Measurements from ENCODE around the gene PLXNA2.

DNA sequence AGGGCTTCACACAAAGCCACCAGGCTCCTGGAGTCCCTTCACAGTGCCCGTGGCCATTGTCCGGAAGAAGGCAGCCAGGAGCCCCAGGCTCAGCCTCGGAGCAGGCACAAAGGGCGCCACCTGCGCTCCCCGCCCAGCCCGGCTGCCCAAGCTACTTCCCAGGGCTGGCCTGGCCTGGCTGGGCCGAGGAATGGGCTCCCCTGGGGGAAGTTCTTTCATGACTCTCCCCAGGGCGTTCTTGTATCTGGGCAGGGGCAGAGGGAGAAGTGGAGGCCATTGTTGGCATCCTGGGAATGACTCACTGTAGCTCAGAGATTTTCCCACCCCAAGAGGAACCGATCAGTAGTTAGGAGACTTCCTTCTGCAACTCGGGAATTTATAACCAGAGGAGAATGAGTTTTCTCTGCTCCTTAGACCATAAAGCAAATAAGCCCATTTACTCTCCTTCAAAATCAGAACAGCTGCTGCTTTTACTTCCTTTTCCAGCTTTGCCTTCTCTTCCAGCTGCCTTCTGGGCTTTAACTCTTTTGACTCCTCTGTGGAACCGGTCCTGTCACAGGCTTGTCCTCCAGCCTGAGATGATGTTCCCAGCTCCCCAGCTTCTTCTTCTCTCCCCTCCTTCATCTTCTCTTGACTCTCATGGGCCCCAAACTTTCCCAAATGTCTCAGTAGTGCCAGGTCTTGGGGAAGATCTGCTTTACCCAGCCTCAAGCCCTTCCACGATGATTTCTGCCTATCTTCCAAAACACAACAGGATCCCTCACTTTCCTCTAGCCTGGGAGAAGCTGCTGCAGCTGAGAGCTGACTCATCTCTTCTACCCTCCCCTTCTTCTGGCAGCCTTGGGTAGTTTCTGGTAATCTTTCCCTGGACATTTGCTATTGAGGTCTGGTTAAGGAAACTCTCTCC, 214.6 kb downstream of the PLXNA2 start:
- TF ChIP-seq, protein P1, sequence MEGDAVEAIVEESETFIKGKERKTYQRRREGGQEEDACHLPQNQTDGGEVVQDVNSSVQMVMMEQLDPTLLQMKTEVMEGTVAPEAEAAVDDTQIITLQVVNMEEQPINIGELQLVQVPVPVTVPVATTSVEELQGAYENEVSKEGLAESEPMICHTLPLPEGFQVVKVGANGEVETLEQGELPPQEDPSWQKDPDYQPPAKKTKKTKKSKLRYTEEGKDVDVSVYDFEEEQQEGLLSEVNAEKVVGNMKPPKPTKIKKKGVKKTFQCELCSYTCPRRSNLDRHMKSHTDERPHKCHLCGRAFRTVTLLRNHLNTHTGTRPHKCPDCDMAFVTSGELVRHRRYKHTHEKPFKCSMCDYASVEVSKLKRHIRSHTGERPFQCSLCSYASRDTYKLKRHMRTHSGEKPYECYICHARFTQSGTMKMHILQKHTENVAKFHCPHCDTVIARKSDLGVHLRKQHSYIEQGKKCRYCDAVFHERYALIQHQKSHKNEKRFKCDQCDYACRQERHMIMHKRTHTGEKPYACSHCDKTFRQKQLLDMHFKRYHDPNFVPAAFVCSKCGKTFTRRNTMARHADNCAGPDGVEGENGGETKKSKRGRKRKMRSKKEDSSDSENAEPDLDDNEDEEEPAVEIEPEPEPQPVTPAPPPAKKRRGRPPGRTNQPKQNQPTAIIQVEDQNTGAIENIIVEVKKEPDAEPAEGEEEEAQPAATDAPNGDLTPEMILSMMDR (IDR thresholded peaks at IDR 0.05; ENCODE audit: insufficient read depth, low read depth, low read length): no peak
- TF ChIP-seq EZH2 (IDR thresholded peaks at IDR 0.05; ENCODE audit: insufficient read depth, low read length): no peak

Measured in astrocyte (in vitro differentiated cells and primary cell).